HepG2 (cell line): ENCODE results near the gene CD6. TPM values are rescaled to one million over a fixed set of nuclear protein-coding genes. Genes with fewer than 3 reads are reported as not detected.

Experiments
- ATAC-seq: fragments of 200-7000 bp; cut with Tn5 transposase; 3 replicates; pipeline ENCODE4 v1.9.1; 2020; ENCODE audit warnings: mild to moderate bottlenecking, moderate library complexity
- BruUV-seq: library from RNA; stranded (reverse); fragments of 400-500 nt; replicated peaks from 2 replicates; lab custom pipeline; 2021; lab: Mats Ljungman, UMichigan
- CTCF ChIA-PET: fragments of 300-600 bp; formaldehyde crosslinking; extraction: SDS; loops from one replicate; lab custom pipeline; 2021; ENCODE audit warnings: low total read pairs, inconsistent platforms, low intra/inter-chr PET ratio; lab: Yijun Ruan, JAX
- POLR2A ChIA-PET: fragments of 350-600 bp; sonication (Branson Sonifier 250); formaldehyde crosslinking; loops from one replicate; lab custom pipeline; 2020; ENCODE audit warnings: antibody characterized with exemption, inconsistent platforms; lab: Yijun Ruan, JAX
- DNase-seq: peaks from one replicate; pipeline ENCODE4 v3.0.0-alpha.2; 2015; ENCODE audit warnings: low spot score
- FAIRE-seq: peaks from 3 replicates; lab custom pipeline; 2011; peaks lifted over from hg19 to GRCh38; lab: Jason Lieb, UNC
- H2AFZ ChIP-seq: one replicate; pipeline ENCODE4 v1.6.1; 2011; ENCODE audit warnings: low read length, inconsistent platforms
- H3K27ac ChIP-seq: fragments of 300-600 bp; 3 replicates; pipeline ENCODE4 v1.8.0; 2011; ENCODE audit warnings: mixed run types, mild to moderate bottlenecking, mixed read lengths, low read length, inconsistent platforms; ENCODE audit not compliant: insufficient read depth; ENCODE audit errors: extremely low read length
- H3K27me3 ChIP-seq, 2 experiments: fragments of 200-600 bp in 1 of 2; 2 replicates in 1 of 2; 3 replicates in 1 of 2; pipeline versions ENCODE4 v1.6.0 to v1.8.0; 2011; ENCODE audit warnings: low read length in 2 of 2, mild to moderate bottlenecking in 2 of 2, moderate library complexity in 2 of 2, inconsistent platforms in 1 of 2; ENCODE audit not compliant: insufficient read depth in 2 of 2, control insufficient read depth in 1 of 2
- H3K36me3 ChIP-seq, 2 experiments: fragments of 200-600 bp in 1 of 2; replicated peaks in 1 of 2; 2 replicates in 1 of 2; 3 replicates in 1 of 2; pipeline versions ENCODE4 v1.5.1 to v1.8.0; 2011; ENCODE audit warnings: low read length in 2 of 2, inconsistent platforms in 1 of 2; ENCODE audit not compliant: insufficient read depth in 2 of 2, control insufficient read depth in 1 of 2
- H3K4me1 ChIP-seq: 2 replicates; pipeline ENCODE4 v1.5.1; 2012; ENCODE audit warnings: low read length, inconsistent platforms; ENCODE audit not compliant: insufficient read depth
- H3K4me2 ChIP-seq: 2 replicates; pipeline ENCODE4 v1.6.0; 2011; ENCODE audit warnings: low read depth, low read length, inconsistent platforms
- H3K4me3 ChIP-seq, 3 experiments: fragments of 200-600 bp in 1 of 3; sonication (generic), shearing (Covaris generic) in 1 of 3; replicated peaks in 1 of 3; 2 replicates each; pipeline ENCODE4 v1.5.1; 2011 to 2016; ENCODE audit warnings: low read length in 3 of 3, inconsistent platforms in 2 of 3, low read depth in 2 of 3, mild to moderate bottlenecking in 2 of 3, control low read depth in 1 of 3, mixed read lengths in 1 of 3; ENCODE audit not compliant: insufficient read depth in 1 of 3
- H3K79me2 ChIP-seq: one replicate; pipeline ENCODE4 v1.6.1; 2011; ENCODE audit warnings: low read length, inconsistent platforms; ENCODE audit not compliant: insufficient read depth
- H3K9ac ChIP-seq: 2 replicates; pipeline ENCODE4 v1.6.0; 2011; ENCODE audit warnings: mild to moderate bottlenecking, low read depth, low read length, inconsistent platforms; ENCODE audit not compliant: insufficient read depth
- H3K9me3 ChIP-seq: 2 replicates; pipeline ENCODE4 v1.5.1; 2012; ENCODE audit warnings: mild to moderate bottlenecking, low read length
- H4K20me1 ChIP-seq: 2 replicates; pipeline ENCODE4 v1.6.0; 2011; ENCODE audit warnings: inconsistent platforms, mild to moderate bottlenecking, low read length, moderate library complexity; ENCODE audit not compliant: insufficient read depth
- ARHGAP35 ChIP-seq: sonication (generic); formaldehyde crosslinking; IDR thresholded peaks from 2 replicates; pipeline ENCODE4 v1.9.0; 2022; ENCODE audit warnings: mild to moderate bottlenecking, inconsistent platforms, moderate library complexity, missing genetic modification reagents, borderline replicate concordance
- CHD2 ChIP-seq: IDR thresholded peaks from 2 replicates; pipeline ENCODE4 v1.6.1; 2011; ENCODE audit warnings: low read depth, low read length, improper control_type of control experiment
- SIX4 ChIP-seq: sonication (generic); formaldehyde crosslinking; IDR thresholded peaks from 2 replicates; pipeline ENCODE4 v1.4.0; 2020; ENCODE audit warnings: missing genetic modification reagents
- SRSF9 ChIP-seq: fragments of 200-400 bp; formaldehyde crosslinking; IDR thresholded peaks from 2 replicates; pipeline ENCODE4 v1.6.1; 2018; ENCODE audit warnings: borderline replicate concordance, mild to moderate bottlenecking, low read depth, low read length; ENCODE audit not compliant: insufficient read depth, poor library complexity, severe bottlenecking
- TBL1XR1 ChIP-seq: fragments of 150-350 bp; IDR thresholded peaks from 2 replicates; pipeline ENCODE4 v1.6.1; 2014; ENCODE audit warnings: borderline replicate concordance, low read length; ENCODE audit not compliant: partially characterized antibody
- TBX3 ChIP-seq: fragments of 450-650 bp; IDR thresholded peaks from 2 replicates; pipeline ENCODE4 v1.6.1; 2017; ENCODE audit warnings: antibody characterized with exemption, mild to moderate bottlenecking, inconsistent platforms, borderline replicate concordance
- YY1 ChIP-seq: IDR thresholded peaks from 2 replicates; pipeline ENCODE4 v1.6.1; 2011; ENCODE audit warnings: low read length, low read depth, moderate library complexity, mild to moderate bottlenecking; ENCODE audit not compliant: insufficient read depth, insufficient replicate concordance
- ZNF564 ChIP-seq: sonication (generic); formaldehyde crosslinking; IDR thresholded peaks from 2 replicates; pipeline ENCODE4 v1.8.1; 2023; ENCODE audit warnings: mild to moderate bottlenecking, missing genetic modification reagents
- ZNF572 ChIP-seq: sonication (generic); formaldehyde crosslinking; IDR thresholded peaks from 2 replicates; pipeline ENCODE4 v1.5.1; 2020; ENCODE audit warnings: mild to moderate bottlenecking, missing genetic modification reagents
- WGBS: methylation state at CpG from one replicate; pipeline ENCODE4 v1.1.6; 2017; ENCODE audit warnings: low lambda C conversion rate; 5-methylcytosine and 5-hydroxymethylcytosine counted together
- in situ Hi-C: cut with HindIII; loops from 2 replicates; pipeline ENCODE4 v1.10.0; 2017; ENCODE audit warnings: low pct_unique_long_range_greater_than_20kb; ENCODE audit not compliant: extremely low pct_ligation_motif_present
- intact Hi-C: fragments of 100-400 bp; cut with micrococcal nuclease; formaldehyde crosslinking; loops from one replicate; pipeline ENCODE4 v1.10.0; 2022; ENCODE audit not compliant: unreplicated experiment
- polyA plus RNA-seq, 8 experiments: library from polyadenylated mRNA; depleted of rRNA in 3 of 8; stranded (reverse) in 7 of 8; unstranded in 1 of 8; fragments of >200 nt; fragmentation: Illumina TruSeq in 4 of 8; extraction: Trizol in 4 of 8; gene quantifications; 2 replicates each; pipeline versions ENCODE4 v1.2.1 to v1.2.3, GENCODE V29; 2011 to 2016; ENCODE audit warnings: low read depth in 4 of 8, missing spikeins in 1 of 8, mixed read lengths in 1 of 8; ENCODE audit not compliant: insufficient read depth in 1 of 8
- total RNA-seq, 5 experiments: library from RNA; depleted of rRNA; stranded (reverse); fragments of >200 nt; fragmentation: Illumina TruSeq; extraction: Trizol; gene quantifications; 2 replicates each; pipeline ENCODE4 v1.2.3, GENCODE V29; 2016; ENCODE audit warnings: low read depth in 1 of 5
- TF ChIP-seq, protein P1 (sequence below): sonication (generic); formaldehyde crosslinking; IDR thresholded peaks from 2 replicates; pipeline ENCODE4 v1.4.0; 2020; ENCODE audit warnings: missing genetic modification reagents, mild to moderate bottlenecking, borderline replicate concordance

CD6 gene
- total and polyA plus RNA-seq, 2 of the 13 experiments (the other 11 are each of a cell fraction or from before 2014, with no cell fraction given) = not detected

DNA sequence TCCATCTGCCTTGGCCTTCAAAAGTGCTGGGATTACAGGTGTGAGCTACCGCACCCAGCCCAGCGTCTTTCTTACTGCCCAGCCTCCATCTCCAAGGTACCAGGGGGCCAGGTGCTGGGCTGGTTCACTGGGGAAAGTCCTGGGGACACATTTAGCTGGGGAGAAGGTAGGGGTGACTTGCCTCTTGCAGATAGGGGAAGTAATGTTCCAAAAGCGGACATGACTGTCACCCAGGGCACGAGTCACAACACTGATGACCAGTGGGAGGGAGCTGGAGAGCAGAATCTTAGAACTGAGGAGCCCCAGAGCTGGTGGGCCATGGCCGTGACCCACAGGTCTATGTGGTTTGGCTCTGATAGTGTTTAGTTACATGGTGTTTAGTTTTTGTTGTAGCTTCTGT is 17.1 kb upstream of the CD6 start:
- Histone ChIP-seq H3K4me3 (no peak overlapping the region), H3K4me2 (no peak overlapping the region), H3K27me3 (peaks cover 0 to 12% of the 10 kb centered on the region in 2 experiments; a peak in 2 of 5 replicates), H3K9ac (no peak overlapping the region)
- POLR2A ChIA-PET = no interaction called here
- no peak for TF ChIP-seq CHD2
- TF ChIP-seq, protein P1, sequence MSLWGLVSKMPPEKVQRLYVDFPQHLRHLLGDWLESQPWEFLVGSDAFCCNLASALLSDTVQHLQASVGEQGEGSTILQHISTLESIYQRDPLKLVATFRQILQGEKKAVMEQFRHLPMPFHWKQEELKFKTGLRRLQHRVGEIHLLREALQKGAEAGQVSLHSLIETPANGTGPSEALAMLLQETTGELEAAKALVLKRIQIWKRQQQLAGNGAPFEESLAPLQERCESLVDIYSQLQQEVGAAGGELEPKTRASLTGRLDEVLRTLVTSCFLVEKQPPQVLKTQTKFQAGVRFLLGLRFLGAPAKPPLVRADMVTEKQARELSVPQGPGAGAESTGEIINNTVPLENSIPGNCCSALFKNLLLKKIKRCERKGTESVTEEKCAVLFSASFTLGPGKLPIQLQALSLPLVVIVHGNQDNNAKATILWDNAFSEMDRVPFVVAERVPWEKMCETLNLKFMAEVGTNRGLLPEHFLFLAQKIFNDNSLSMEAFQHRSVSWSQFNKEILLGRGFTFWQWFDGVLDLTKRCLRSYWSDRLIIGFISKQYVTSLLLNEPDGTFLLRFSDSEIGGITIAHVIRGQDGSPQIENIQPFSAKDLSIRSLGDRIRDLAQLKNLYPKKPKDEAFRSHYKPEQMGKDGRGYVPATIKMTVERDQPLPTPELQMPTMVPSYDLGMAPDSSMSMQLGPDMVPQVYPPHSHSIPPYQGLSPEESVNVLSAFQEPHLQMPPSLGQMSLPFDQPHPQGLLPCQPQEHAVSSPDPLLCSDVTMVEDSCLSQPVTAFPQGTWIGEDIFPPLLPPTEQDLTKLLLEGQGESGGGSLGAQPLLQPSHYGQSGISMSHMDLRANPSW = no peak
- no peak for TF ChIP-seq ZNF572 (CRISPR knock-in tag)
- no peak for TF ChIP-seq TBL1XR1
- no peak for TF ChIP-seq YY1
- no peak for TF ChIP-seq SRSF9
- TF ChIP-seq ZNF564 (CRISPR knock-in tag) = no peak
- no peak for TF ChIP-seq TBX3
- TF ChIP-seq SIX4 = no peak
- TF ChIP-seq ARHGAP35 (CRISPR knock-in tag) = no peak
- TF ChIP-seq, all 625 proteins: peak for 0
- no peak for FAIRE-seq
- no peaks in the 10 kb centered on the region for H4K20me1 ChIP-seq
- H3K9me3 ChIP-seq = no peaks in the 10 kb centered on the region
- no peaks in the 10 kb centered on the region for H3K79me2 ChIP-seq
- in situ Hi-C loops (no loop called here), intact Hi-C loops (no loop called here)
- no peaks in the 10 kb centered on the region for H3K36me3 ChIP-seq
- BruUV-seq = no TSS peak
- H2AFZ ChIP-seq = no peak overlapping the region
- no peaks in the 10 kb centered on the region for H3K4me1 ChIP-seq
- no peak for ATAC-seq
- DNase-seq = no peak
- CTCF ChIA-PET = no interaction called here
- WGBS = 50% methylated on average over 5 of the region's 5 CpGs
- no peak overlapping the region for H3K27ac ChIP-seq
